Fibroblast of lung (primary cell): ENCODE data around the gene HLA-DOA. TPM values are rescaled to one million over a fixed set of nuclear protein-coding genes. Genes with fewer than 3 reads are reported as not detected.
A peak's percentile ranks its signal among the peaks of the same experiment; 100 is the strongest.

Source experiments
- DNase-seq, 2 donors: peaks; one replicate each; pipeline versions ENCODE4 v3.0.0 to v3.0.0-alpha.2; 2010; ENCODE audit warnings: low read depth in 2 of 2
- H2AFZ ChIP-seq: 2 replicates; pipeline ENCODE4 v1.5.1; 2012; ENCODE audit warnings: low read length, control low read depth, inconsistent platforms
- H3K27ac ChIP-seq: 2 replicates; pipeline ENCODE4 v1.5.1; 2011; ENCODE audit warnings: low read length, control low read depth; ENCODE audit not compliant: insufficient read depth
- H3K27me3 ChIP-seq: 2 replicates; pipeline ENCODE4 v1.5.1; 2011; ENCODE audit warnings: mild to moderate bottlenecking, low read length; ENCODE audit not compliant: control insufficient read depth, insufficient read depth
- H3K36me3 ChIP-seq: 2 replicates; pipeline ENCODE4 v1.5.1; 2011; ENCODE audit warnings: low read length; ENCODE audit not compliant: control insufficient read depth, insufficient read depth
- H3K4me1 ChIP-seq: 2 replicates; pipeline ENCODE4 v1.5.1; 2011; ENCODE audit warnings: low read length; ENCODE audit not compliant: control insufficient read depth, insufficient read depth; ENCODE audit errors: extremely low read depth
- H3K4me2 ChIP-seq: 2 replicates; pipeline ENCODE4 v1.5.1; 2011; ENCODE audit warnings: low read length, control low read depth; ENCODE audit not compliant: insufficient read depth; ENCODE audit errors: extremely low read depth
- H3K4me3 ChIP-seq, 4 experiments: fragments of 200-600 bp in 1 of 4; sonication (generic) in 1 of 4; replicated peaks in 1 of 4; 2 replicates each; pipeline ENCODE4 v1.5.1; 2011 to 2016; ENCODE audit warnings: low read length in 4 of 4, low read depth in 3 of 4, mild to moderate bottlenecking in 3 of 4, control low read depth in 2 of 4, inconsistent platforms in 1 of 4, mixed read lengths in 1 of 4; ENCODE audit not compliant: insufficient read depth in 1 of 4; ENCODE audit errors: control extremely low read depth in 1 of 4
- H3K79me2 ChIP-seq: 2 replicates; pipeline ENCODE4 v1.5.1; 2012; ENCODE audit warnings: mild to moderate bottlenecking, low read length, inconsistent platforms; ENCODE audit not compliant: control insufficient read depth, insufficient read depth
- H3K9ac ChIP-seq: 2 replicates; pipeline ENCODE4 v1.5.1; 2011; ENCODE audit warnings: mild to moderate bottlenecking, low read length, control low read depth; ENCODE audit not compliant: insufficient read depth
- H3K9me3 ChIP-seq: 2 replicates; pipeline ENCODE4 v1.5.1; 2012; ENCODE audit warnings: low read depth, low read length; ENCODE audit not compliant: control insufficient read depth, insufficient read depth
- H4K20me1 ChIP-seq: 2 replicates; pipeline ENCODE4 v1.5.1; 2011; ENCODE audit warnings: low read length; ENCODE audit not compliant: control insufficient read depth, insufficient read depth; ENCODE audit errors: extremely low read depth
- EZH2 ChIP-seq: IDR thresholded peaks from 2 replicates; pipeline ENCODE4 v1.5.1; 2012; ENCODE audit warnings: low read length, control low read depth, mild to moderate bottlenecking; ENCODE audit errors: missing control alignments
- polyA plus RNA-seq, 2 donors: library from polyadenylated mRNA; depleted of rRNA in 1 of 2; stranded (reverse) in 1 of 2; unstranded in 1 of 2; fragments of >200 nt; gene quantifications; 2 replicates each; pipeline ENCODE4 v1.2.1, GENCODE V29; 2011 to 2012; ENCODE audit warnings: missing spikeins in 1 of 2
- total RNA-seq: library from RNA; depleted of rRNA; stranded (reverse); fragments of >200 nt; gene quantifications from 2 replicates; pipeline ENCODE4 v1.2.1, GENCODE V29; 2014
- TF ChIP-seq, protein P1 (sequence below), 2 donors: IDR thresholded peaks in 1 of 2; conservative IDR thresholded peaks in 1 of 2; 1 replicate in 1 of 2; 2 replicates in 1 of 2; pipeline ENCODE4 v1.5.1; 2011 to 2012; ENCODE audit warnings: low read length in 2 of 2, control low read depth in 1 of 2, inconsistent platforms in 1 of 2, low read depth in 1 of 2, mild to moderate bottlenecking in 1 of 2

Gene HLA-DOA
- total and polyA plus RNA-seq, 2 donors (not counting 1 experiment from before 2014, with no cell fraction given), result not detected

DNA sequence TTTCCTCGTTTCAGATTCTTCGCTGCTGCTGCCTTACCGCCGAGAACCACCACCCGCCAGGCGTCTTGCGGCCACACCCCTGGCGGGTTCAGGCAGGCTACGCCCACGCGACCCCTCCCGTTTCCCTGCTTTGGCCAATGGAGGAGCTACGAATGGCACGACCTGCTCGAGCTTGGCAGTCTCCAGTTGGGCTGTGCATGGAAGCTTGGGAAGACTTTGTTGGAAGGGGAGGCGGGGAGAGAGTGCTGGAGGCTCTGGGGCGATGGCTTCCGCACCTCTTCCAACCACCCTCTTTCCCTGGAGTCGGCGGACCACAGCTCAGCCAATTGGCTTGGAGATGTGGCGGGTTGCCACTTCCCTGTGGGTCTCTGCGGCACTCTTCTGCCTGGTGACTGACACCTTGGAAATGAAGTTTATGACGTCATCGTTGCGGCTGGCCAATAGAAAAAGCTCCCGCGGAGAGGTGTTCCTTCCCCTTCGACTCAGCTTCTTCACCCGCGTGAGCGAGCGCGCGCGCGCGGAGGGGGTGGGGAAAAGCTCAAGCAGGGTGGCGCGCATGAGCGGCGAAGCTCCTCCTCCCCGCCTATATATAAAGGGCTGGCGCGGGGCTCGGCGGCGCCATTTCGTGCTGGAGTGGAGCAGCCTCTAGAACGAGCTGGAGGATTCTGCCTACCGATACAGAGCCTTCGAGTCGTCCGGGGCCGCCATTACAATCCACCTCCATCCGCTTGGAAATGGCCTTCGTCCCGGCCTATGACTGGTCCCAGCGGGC is 37.6 kb downstream of the HLA-DOA start:
- peaks cover 22% of the 10 kb centered on the region for H4K20me1 ChIP-seq
- DNase-seq, result peak; percentile 100
- no peaks in the 10 kb centered on the region for H3K9me3 ChIP-seq
- no peak overlapping the region for H2AFZ ChIP-seq
- peaks cover 10% of the 10 kb centered on the region for H3K4me1 ChIP-seq
- H3K79me2 ChIP-seq, result peaks cover 55% of the 10 kb centered on the region
- H3K27me3 ChIP-seq, result no peaks in the 10 kb centered on the region
- peaks cover 27% of the 10 kb centered on the region for H3K36me3 ChIP-seq
- peak overlapping the region; percentile 100 for H3K27ac ChIP-seq
- TF ChIP-seq, protein P1, sequence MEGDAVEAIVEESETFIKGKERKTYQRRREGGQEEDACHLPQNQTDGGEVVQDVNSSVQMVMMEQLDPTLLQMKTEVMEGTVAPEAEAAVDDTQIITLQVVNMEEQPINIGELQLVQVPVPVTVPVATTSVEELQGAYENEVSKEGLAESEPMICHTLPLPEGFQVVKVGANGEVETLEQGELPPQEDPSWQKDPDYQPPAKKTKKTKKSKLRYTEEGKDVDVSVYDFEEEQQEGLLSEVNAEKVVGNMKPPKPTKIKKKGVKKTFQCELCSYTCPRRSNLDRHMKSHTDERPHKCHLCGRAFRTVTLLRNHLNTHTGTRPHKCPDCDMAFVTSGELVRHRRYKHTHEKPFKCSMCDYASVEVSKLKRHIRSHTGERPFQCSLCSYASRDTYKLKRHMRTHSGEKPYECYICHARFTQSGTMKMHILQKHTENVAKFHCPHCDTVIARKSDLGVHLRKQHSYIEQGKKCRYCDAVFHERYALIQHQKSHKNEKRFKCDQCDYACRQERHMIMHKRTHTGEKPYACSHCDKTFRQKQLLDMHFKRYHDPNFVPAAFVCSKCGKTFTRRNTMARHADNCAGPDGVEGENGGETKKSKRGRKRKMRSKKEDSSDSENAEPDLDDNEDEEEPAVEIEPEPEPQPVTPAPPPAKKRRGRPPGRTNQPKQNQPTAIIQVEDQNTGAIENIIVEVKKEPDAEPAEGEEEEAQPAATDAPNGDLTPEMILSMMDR (conservative IDR thresholded peaks at IDR 0.05 in 1 of 2, IDR thresholded peaks at IDR 0.05 in 1 of 2; ENCODE audit: low read depth in 1 of 2, low read length in 2 of 2), result no peak
- no peak for TF ChIP-seq EZH2
- peak overlapping the region; percentile 89 for H3K4me2 ChIP-seq
- H3K4me3 ChIP-seq, result peak overlapping the region; percentile 61 to 100 (median 98)
- peak overlapping the region; percentile 97 for H3K9ac ChIP-seq

DNA sequence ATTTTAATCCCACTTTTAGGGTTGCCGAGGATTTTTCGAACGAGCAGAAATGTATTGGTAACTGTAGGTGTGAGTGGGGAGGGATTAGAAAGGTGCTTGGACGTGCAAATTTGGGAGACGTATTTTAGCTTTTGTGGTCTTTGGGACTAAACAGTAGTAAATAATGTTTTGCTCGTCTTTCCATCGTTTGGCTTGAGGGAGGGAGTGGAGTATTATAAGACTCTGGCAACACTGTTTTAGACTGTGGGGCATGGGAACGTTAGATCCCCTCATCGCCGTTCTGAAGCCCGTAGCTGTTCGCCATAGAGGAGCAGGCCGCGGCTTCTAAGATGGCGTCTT is 38.2 kb downstream of the HLA-DOA start:
- peaks cover 50% of the 10 kb centered on the region for H3K79me2 ChIP-seq

More for the DNA sequence above, 38.2 kb downstream of the HLA-DOA start:
- Histone ChIP-seq H2AFZ (no peak overlapping the region), H3K27me3 (no peaks in the 10 kb centered on the region), H3K27ac (peak overlapping the region; percentile 100), H4K20me1 (peaks cover 20% of the 10 kb centered on the region), H3K9me3 (no peaks in the 10 kb centered on the region), H3K4me3 (peak overlapping the region; percentile 61 to 96 (median 68)), H3K4me2 (peak overlapping the region; percentile 89), H3K9ac (peak overlapping the region; percentile 97), H3K36me3 (peaks cover 22% of the 10 kb centered on the region), H3K4me1 (peaks cover 13% of the 10 kb centered on the region)
- TF ChIP-seq, protein P1 (conservative IDR thresholded peaks at IDR 0.05 in 1 of 2, IDR thresholded peaks at IDR 0.05 in 1 of 2; ENCODE audit: low read depth in 1 of 2, low read length in 2 of 2), result no peak
- no peak for TF ChIP-seq EZH2
- DNase-seq, result no peak
